Neural cell (in vitro differentiated cells): ENCODE measurements around the gene FOSL2.

Experiments used
- CTCF ChIP-seq: fragments of 450-650 bp; IDR thresholded peaks from 2 replicates; pipeline ENCODE4 v1.5.1; 2014; ENCODE audit warnings: antibody characterized with exemption, mild to moderate bottlenecking, moderate library complexity; ENCODE audit not compliant: poor library complexity, severe bottlenecking
- EP300 ChIP-seq: fragments of 450-650 bp; conservative IDR thresholded peaks from 2 replicates; pipeline ENCODE4 v1.6.1; 2014; ENCODE audit warnings: antibody characterized with exemption, mild to moderate bottlenecking, moderate library complexity; ENCODE audit not compliant: poor library complexity, severe bottlenecking
- EZH2 ChIP-seq: fragments of 200-600, 300-800 bp; shearing (Covaris generic), sonication (generic); IDR thresholded peaks from 2 replicates; pipeline ENCODE4 v1.6.1; 2014; ENCODE audit warnings: antibody characterized with exemption, low read length, borderline replicate concordance, mild to moderate bottlenecking; ENCODE audit not compliant: insufficient read depth, poor library complexity, severe bottlenecking
- MXI1 ChIP-seq: fragments of 450-650 bp; conservative IDR thresholded peaks from 2 replicates; pipeline ENCODE4 v1.6.1; 2014; ENCODE audit warnings: antibody characterized with exemption, mild to moderate bottlenecking; ENCODE audit not compliant: poor library complexity, severe bottlenecking
- POLR2AphosphoS5 ChIP-seq: IDR thresholded peaks from 2 replicates; pipeline ENCODE4 v1.6.1; 2012
- RAD21 ChIP-seq: fragments of 450-650 bp; conservative IDR thresholded peaks from 2 replicates; pipeline ENCODE4 v1.6.1; 2014; ENCODE audit warnings: antibody characterized with exemption, mild to moderate bottlenecking, moderate library complexity
- REST ChIP-seq: IDR thresholded peaks from 2 replicates; pipeline ENCODE4 v1.6.1; 2012; ENCODE audit warnings: borderline replicate concordance
- SMC3 ChIP-seq: fragments of 450-650 bp; conservative IDR thresholded peaks from 2 replicates; pipeline ENCODE4 v1.6.1; 2014; ENCODE audit warnings: antibody characterized with exemption, mild to moderate bottlenecking, moderate library complexity; ENCODE audit not compliant: poor library complexity
- TAF1 ChIP-seq: IDR thresholded peaks from 2 replicates; pipeline ENCODE4 v1.6.1; 2012; ENCODE audit warnings: low read depth

GRCh38 chr2:28375236-28375635 lies 17.4 kb upstream of the FOSL2 start:
- TF ChIP-seq MXI1 (no peak), CTCF (no peak), TAF1 (no peak), EP300 (no peak), RAD21 (no peak), EZH2 (no peak), POLR2AphosphoS5 (no peak), REST (no peak), SMC3 (no peak)
